ENCODE measurements around the gene LEMD2. TPM values are rescaled to one million over a fixed set of nuclear protein-coding genes. Genes with fewer than 3 reads are reported as not detected.
A peak's percentile ranks its signal among the peaks of the same experiment; 100 is the strongest.

Gene LEMD2
- total RNA-seq, 6 experiments from 2014 or later, result 17.8 to 28.0 (median 21.8) TPM

- TF ChIP-seq CTCF (IDR thresholded peaks at IDR 0.05) (no peak), POLR2A (IDR thresholded peaks at IDR 0.05) (no peak)
- no peak overlapping the region for H3K27ac ChIP-seq
- no peak for ATAC-seq
- no peaks in the 10 kb centered on the region for H3K9me3 ChIP-seq
- WGBS (ENCODE audit: insufficient coverage, low coverage, low lambda C conversion rate, missing lambda C conversion rate), result no CpG with 5 or more reads among the region's 6 CpGs
- no peak overlapping the region for H3K4me3 ChIP-seq
- H3K36me3 ChIP-seq, result peaks cover 0 to 4% (median 0%) of the 10 kb centered on the region in 4 donors
- intact Hi-C loops (cut with DNase I), result no loop called here
- no peaks in the 10 kb centered on the region for H3K27me3 ChIP-seq
- DNase-seq, result peak in 1 of 3 donors; percentile 37
- H3K4me1 ChIP-seq, result peaks cover 0 to 21% (median 0%) of the 10 kb centered on the region in 4 donors
Measured at GRCh38 chr6:33729059-33729458, 59.9 kb downstream of the LEMD2 start.

- peaks cover 0 to 2% (median 0%) of the 10 kb centered on the region in 4 donors for H3K36me3 ChIP-seq
- no peak overlapping the region for H3K27ac ChIP-seq
- DNase-seq (peak in 1 of 3 donors; percentile 66), ATAC-seq (peak in 1 of 4 donors; percentile 29)
- intact Hi-C loops (cut with DNase I), result no loop called here
- peaks cover 0 to 21% (median 0%) of the 10 kb centered on the region in 4 donors for H3K4me1 ChIP-seq
- H3K9me3 ChIP-seq, result no peaks in the 10 kb centered on the region
- 92% methylated on average over 4 of the region's 11 CpGs for WGBS (ENCODE audit: insufficient coverage, low coverage, low lambda C conversion rate, missing lambda C conversion rate)
- TF ChIP-seq CTCF (IDR thresholded peaks at IDR 0.05), result no peak
- TF ChIP-seq POLR2A (IDR thresholded peaks at IDR 0.05), result no peak
- H3K4me3 ChIP-seq, result no peak overlapping the region
- H3K27me3 ChIP-seq, result no peaks in the 10 kb centered on the region
Measured at GRCh38 chr6:33728438-33728837, 60.5 kb downstream of the LEMD2 start.

- intact Hi-C loops (cut with DNase I), result no loop called here
- Histone ChIP-seq H3K4me3 (no peak overlapping the region), H3K27ac (no peak overlapping the region), H3K9me3 (no peaks in the 10 kb centered on the region), H3K27me3 (no peaks in the 10 kb centered on the region), H3K36me3 (no peaks in the 10 kb centered on the region), H3K4me1 (peaks cover 0 to 21% (median 0%) of the 10 kb centered on the region in 4 donors)
- WGBS (ENCODE audit: insufficient coverage, low coverage, low lambda C conversion rate, missing lambda C conversion rate), result no CpG with 5 or more reads among the region's 11 CpGs
- peak; percentile 18 to 77 (median 72) for ATAC-seq
- peak; percentile 71 to 93 (median 82) for DNase-seq
- TF ChIP-seq POLR2A (IDR thresholded peaks at IDR 0.05) (no peak), CTCF (IDR thresholded peaks at IDR 0.05) (no peak)
Measured at GRCh38 chr6:33727932-33728331, 61.0 kb downstream of the LEMD2 start.

GRCh38 chr6:33727126-33727525, 61.8 kb downstream of the LEMD2 start:
- H3K9me3 ChIP-seq, result no peaks in the 10 kb centered on the region
- no peak overlapping the region for H3K27ac ChIP-seq
- no peaks in the 10 kb centered on the region for H3K27me3 ChIP-seq
- no peaks in the 10 kb centered on the region for H3K36me3 ChIP-seq
- DNase-seq, result peak in 1 of 3 donors; percentile 19
- TF ChIP-seq CTCF (IDR thresholded peaks at IDR 0.05) (no peak), POLR2A (IDR thresholded peaks at IDR 0.05) (no peak)
- no peak overlapping the region for H3K4me3 ChIP-seq
- WGBS (ENCODE audit: insufficient coverage, low coverage, low lambda C conversion rate, missing lambda C conversion rate), result 100% methylated on average over 2 of the region's 7 CpGs
- peaks cover 0 to 21% (median 0%) of the 10 kb centered on the region in 4 donors for H3K4me1 ChIP-seq
- intact Hi-C loops (cut with DNase I), result no loop called here
- no peak for ATAC-seq

- H3K4me3 ChIP-seq, result no peak overlapping the region
- peaks cover 0 to 20% (median 0%) of the 10 kb centered on the region in 4 donors for H3K4me1 ChIP-seq
- H3K27me3 ChIP-seq, result no peaks in the 10 kb centered on the region
- H3K27ac ChIP-seq, result no peak overlapping the region
- H3K36me3 ChIP-seq, result no peaks in the 10 kb centered on the region
- ATAC-seq (no peak), DNase-seq (peak in 1 of 3 donors; percentile 22)
- TF ChIP-seq POLR2A (IDR thresholded peaks at IDR 0.05), result no peak
- no peak for TF ChIP-seq CTCF (IDR thresholded peaks at IDR 0.05)
- intact Hi-C loops (cut with DNase I), result no loop called here
- no peaks in the 10 kb centered on the region for H3K9me3 ChIP-seq
- WGBS (ENCODE audit: insufficient coverage, low coverage, low lambda C conversion rate, missing lambda C conversion rate), result 93% methylated on average over 8 of the region's 15 CpGs
Measured at GRCh38 chr6:33726696-33727095, 62.2 kb downstream of the LEMD2 start.
